CD4-positive, alpha-beta T cell (primary cell): ENCODE results near the gene RNASEH1. TPM values are rescaled to one million over a fixed set of nuclear protein-coding genes. Genes with fewer than 3 reads are reported as not detected.
"Not testable (repeated sequence)": the region's sequence is repeated elsewhere in the genome, so short reads cannot be mapped to it uniquely, and the experiment has no call there.

Experiments used
- ATAC-seq: fragments of 200-7000 bp; cut with Tn5 transposase; one replicate; pipeline ENCODE4 v1.10.0; 2022; ENCODE audit warnings: mild to moderate bottlenecking; ENCODE audit not compliant: poor library complexity
- CTCF ChIA-PET: fragments of 350-600 bp; sonication (Branson Sonifier 250); formaldehyde crosslinking; loops from one replicate; lab custom pipeline; 2021; ENCODE audit warnings: antibody characterized with exemption, inconsistent platforms; lab: Charles Lee
- POLR2A ChIA-PET: fragments of 350-600 bp; sonication (Branson Sonifier 250); formaldehyde crosslinking; loops from one replicate; lab custom pipeline; 2021; ENCODE audit warnings: antibody characterized with exemption, inconsistent platforms; lab: Charles Lee
- DNase-seq, 14 experiments: peaks; one replicate each; pipeline ENCODE4 v3.0.0-alpha.2; 2013 to 2020; ENCODE audit warnings: mixed read lengths in 2 of 14
- H3K27ac ChIP-seq, 2 donors: one replicate each; pipeline versions ENCODE4 v1.5.1 to v1.7.0; 2013; ENCODE audit warnings: low read length in 2 of 2, low read depth in 1 of 2, mild to moderate bottlenecking in 1 of 2
- H3K27me3 ChIP-seq, 2 experiments: 1 replicate in 1 of 2; 2 replicates in 1 of 2; pipeline versions ENCODE4 v1.6.1 to v1.7.0; 2013; ENCODE audit warnings: low read length in 2 of 2, control low read depth in 1 of 2, mild to moderate bottlenecking in 1 of 2, moderate library complexity in 1 of 2; ENCODE audit not compliant: insufficient read depth in 2 of 2, control insufficient read depth in 1 of 2
- H3K36me3 ChIP-seq: one replicate; pipeline ENCODE4 v1.6.1; 2013; ENCODE audit warnings: low read length, control low read depth; ENCODE audit not compliant: insufficient read depth
- H3K4me1 ChIP-seq: one replicate; pipeline ENCODE4 v1.6.1; 2013; ENCODE audit warnings: low read length, control low read depth; ENCODE audit not compliant: insufficient read depth
- H3K4me3 ChIP-seq: one replicate; pipeline ENCODE4 v1.5.1; 2013; ENCODE audit warnings: mild to moderate bottlenecking, low read length, moderate library complexity
- H3K9me3 ChIP-seq, 2 experiments: 1 replicate in 1 of 2; 2 replicates in 1 of 2; pipeline versions ENCODE4 v1.6.1 to v1.7.0; 2013; ENCODE audit warnings: low read length in 2 of 2, mild to moderate bottlenecking in 2 of 2, control low read depth in 1 of 2, moderate library complexity in 1 of 2; ENCODE audit not compliant: control insufficient read depth in 1 of 2, insufficient read depth in 1 of 2
- H3K27ac Mint-ChIP-seq: one replicate; pipeline ENCODE4 v1.8.0; 2020; ENCODE audit warnings: mixed read lengths
- H3K27me3 Mint-ChIP-seq: one replicate; pipeline ENCODE4 v1.8.0; 2021; ENCODE audit warnings: mixed read lengths
- H3K36me3 Mint-ChIP-seq: one replicate; pipeline ENCODE4 v1.8.0; 2021; ENCODE audit warnings: low read depth, mixed read lengths
- H3K4me1 Mint-ChIP-seq: one replicate; pipeline ENCODE4 v1.8.0; 2021; ENCODE audit warnings: low read depth, mixed read lengths
- H3K4me3 Mint-ChIP-seq: one replicate; pipeline ENCODE4 v1.8.0; 2020; ENCODE audit warnings: mild to moderate bottlenecking, mixed read lengths
- H3K9me3 Mint-ChIP-seq: one replicate; pipeline ENCODE4 v1.8.0; 2020; ENCODE audit warnings: mixed read lengths
- intact Hi-C, 2 experiments: fragments of 100-400 bp; cut with DNase I in 1 of 2; cut with micrococcal nuclease in 1 of 2; formaldehyde crosslinking; loops; one replicate each; pipeline versions ENCODE4 v1.15.1 to v1.9.0; 2023 to 2025; cut with DNase I, micrococcal nuclease
- total RNA-seq, 174 experiments: library from RNA in 2 of 174; stranded (reverse) in 2 of 174; gene quantifications; one replicate each; pipeline ENCODE4 v1.2.3 and lab custom pipeline; 2021 to 2026
- TF ChIP-seq, protein P1 (sequence below): fragments of 200-600 bp; IDR thresholded peaks from one replicate; pipeline ENCODE4 v1.8.0; 2022; ENCODE audit warnings: antibody characterized with exemption, mild to moderate bottlenecking

Gene RNASEH1
- total RNA-seq, 2 experiments from 2014 or later = 31.5 to 31.9 TPM

- no peak for ATAC-seq
- intact Hi-C loops = no loop called here
These were observed 23.5 kb upstream of the RNASEH1 start for GRCh38 chr2:3581367-3582262.

GRCh38 chr2:3580449-3580848 is 22.3 kb upstream of the RNASEH1 start:
- TF ChIP-seq, protein P1, sequence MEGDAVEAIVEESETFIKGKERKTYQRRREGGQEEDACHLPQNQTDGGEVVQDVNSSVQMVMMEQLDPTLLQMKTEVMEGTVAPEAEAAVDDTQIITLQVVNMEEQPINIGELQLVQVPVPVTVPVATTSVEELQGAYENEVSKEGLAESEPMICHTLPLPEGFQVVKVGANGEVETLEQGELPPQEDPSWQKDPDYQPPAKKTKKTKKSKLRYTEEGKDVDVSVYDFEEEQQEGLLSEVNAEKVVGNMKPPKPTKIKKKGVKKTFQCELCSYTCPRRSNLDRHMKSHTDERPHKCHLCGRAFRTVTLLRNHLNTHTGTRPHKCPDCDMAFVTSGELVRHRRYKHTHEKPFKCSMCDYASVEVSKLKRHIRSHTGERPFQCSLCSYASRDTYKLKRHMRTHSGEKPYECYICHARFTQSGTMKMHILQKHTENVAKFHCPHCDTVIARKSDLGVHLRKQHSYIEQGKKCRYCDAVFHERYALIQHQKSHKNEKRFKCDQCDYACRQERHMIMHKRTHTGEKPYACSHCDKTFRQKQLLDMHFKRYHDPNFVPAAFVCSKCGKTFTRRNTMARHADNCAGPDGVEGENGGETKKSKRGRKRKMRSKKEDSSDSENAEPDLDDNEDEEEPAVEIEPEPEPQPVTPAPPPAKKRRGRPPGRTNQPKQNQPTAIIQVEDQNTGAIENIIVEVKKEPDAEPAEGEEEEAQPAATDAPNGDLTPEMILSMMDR = no peak

More at GRCh38 chr2:3581367-3582262, 23.5 kb upstream of the RNASEH1 start:
- Histone ChIP-seq H3K27me3 (no peaks in the 10 kb centered on the region), H3K9me3 (no peaks in the 10 kb centered on the region), H3K4me3 (no peak overlapping the region), H3K27ac (no peak overlapping the region), H3K36me3 (peaks cover 75% of the 10 kb centered on the region), H3K4me1 (peaks cover 8% of the 10 kb centered on the region)
- ChIA-PET CTCF (no interaction called here), POLR2A (no interaction called here)
- Mint-ChIP-seq H3K4me1 (peaks cover 30% of the 10 kb centered on the region), H3K36me3 (peaks cover 90% of the 10 kb centered on the region), H3K27me3 (no peaks in the 10 kb centered on the region), H3K4me3 (no peak overlapping the region), H3K9me3 (no peaks in the 10 kb centered on the region), H3K27ac (no peak overlapping the region)
- no peak for DNase-seq
- TF ChIP-seq, protein P1 = no peak

DNA sequence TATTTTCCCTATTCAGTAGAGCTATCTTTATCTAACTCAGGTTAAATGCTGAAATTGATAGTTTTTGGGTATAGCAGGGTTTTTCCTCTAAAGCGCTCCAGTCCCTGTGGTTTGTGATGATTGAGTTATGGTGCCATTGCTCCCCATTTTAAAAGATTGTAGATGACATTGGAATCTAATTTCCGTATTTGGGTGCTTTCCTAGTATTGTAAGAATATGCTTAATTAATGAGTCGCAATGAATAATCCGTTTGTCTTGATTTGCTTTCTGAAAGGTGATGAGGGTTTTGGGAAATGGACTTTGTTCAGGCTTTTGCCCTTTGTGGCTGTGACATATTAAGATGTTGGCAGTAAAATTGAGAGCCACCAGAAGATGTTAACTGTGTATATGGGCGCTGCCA is 20.9 kb upstream of the RNASEH1 start:
- POLR2A ChIA-PET = interaction anchor here (0.9 to 2.4 kb wide), 2 partner anchors 21 to 22 kb away, joined by 3 to 6 read pairs; partner anchors contain the start of gene RNASEH1
- DNase-seq (no peak), ATAC-seq (no peak)
- no peaks in the 10 kb centered on the region for H3K27me3 ChIP-seq
- H3K36me3 ChIP-seq = peaks cover 72% of the 10 kb centered on the region
- H3K27me3 Mint-ChIP-seq = no peaks in the 10 kb centered on the region
- intact Hi-C loops = loop anchor here (2.0 to 10.0 kb wide), 5 partner anchors 73 to 967 kb away; partner anchors contain the start of genes ALLC (in 1 of the 2) and EIPR1 (in 1 of the 2)
- TF ChIP-seq, protein P1 = no peak
- peak overlapping the region in 1 of 2 donors; percentile 15 for H3K27ac ChIP-seq
- H3K4me3 Mint-ChIP-seq = no peak overlapping the region
- peaks cover 28% of the 10 kb centered on the region for H3K4me1 ChIP-seq
- H3K27ac Mint-ChIP-seq = peak overlapping the region; percentile 93
- H3K4me1 Mint-ChIP-seq = peaks cover 46% of the 10 kb centered on the region
- no peak overlapping the region for H3K4me3 ChIP-seq
- no peaks in the 10 kb centered on the region for H3K9me3 Mint-ChIP-seq
- peaks cover 87% of the 10 kb centered on the region for H3K36me3 Mint-ChIP-seq
- peaks cover 0 to 4% of the 10 kb centered on the region in 2 experiments for H3K9me3 ChIP-seq
- CTCF ChIA-PET = interaction anchor here (0.8 kb wide), 1 partner anchor 21 kb away, joined by 3 read pairs; the partner anchor contains the start of gene RNASEH1

More at GRCh38 chr2:3580449-3580848, 22.3 kb upstream of the RNASEH1 start:
- H3K36me3 ChIP-seq = peaks cover 82% of the 10 kb centered on the region
- ChIA-PET POLR2A (interaction anchor here (0.6 kb wide), 1 partner anchor 62 kb away, joined by 3 read pairs; the partner anchor contains the start of gene ADI1), CTCF (no interaction called here)
- H3K27ac ChIP-seq = no peak overlapping the region
- DNase-seq = no peak
- no peaks in the 10 kb centered on the region for H3K27me3 Mint-ChIP-seq
- peaks cover 19% of the 10 kb centered on the region for H3K4me1 ChIP-seq
- peaks cover 92% of the 10 kb centered on the region for H3K36me3 Mint-ChIP-seq
- H3K4me1 Mint-ChIP-seq = peaks cover 40% of the 10 kb centered on the region
- intact Hi-C loops = no loop called here
- no peak for ATAC-seq
- no peak overlapping the region for H3K4me3 ChIP-seq
- no peaks in the 10 kb centered on the region for H3K9me3 ChIP-seq
- no peak overlapping the region for H3K4me3 Mint-ChIP-seq
- no peaks in the 10 kb centered on the region for H3K9me3 Mint-ChIP-seq
- no peak overlapping the region for H3K27ac Mint-ChIP-seq
- no peaks in the 10 kb centered on the region for H3K27me3 ChIP-seq

DNA sequence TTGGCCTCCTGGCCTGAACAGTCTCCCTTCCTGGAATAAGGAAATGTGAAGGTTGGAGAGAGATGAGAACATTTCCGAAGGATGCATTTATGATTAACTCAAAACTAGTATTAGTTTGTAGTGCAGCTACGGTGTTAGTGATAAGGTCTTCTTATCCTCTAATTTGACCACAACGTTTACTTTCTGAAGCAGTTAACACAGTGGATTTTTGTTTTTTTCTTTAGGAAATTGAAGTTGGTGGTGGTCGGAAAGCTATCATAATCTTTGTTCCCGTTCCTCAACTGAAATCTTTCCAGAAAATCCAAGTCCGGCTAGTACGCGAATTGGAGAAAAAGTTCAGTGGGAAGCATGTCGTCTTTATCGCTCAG is 18.1 kb upstream of the RNASEH1 start:
- Histone ChIP-seq H3K4me3 (peak overlapping the region; percentile 70), H3K4me1 (peaks cover 28% of the 10 kb centered on the region), H3K36me3 (peaks cover 55% of the 10 kb centered on the region), H3K27ac (peak overlapping the region; percentile 76 to 89)
- H3K27me3 ChIP-seq, H3K9me3 Mint-ChIP-seq, H3K9me3 ChIP-seq, CTCF ChIA-PET, ATAC-seq, H3K27me3 Mint-ChIP-seq, DNase-seq: not testable (repeated sequence)
- Mint-ChIP-seq H3K4me1 (peaks cover 46% of the 10 kb centered on the region), H3K4me3 (peak overlapping the region; percentile 89), H3K27ac (peak overlapping the region; percentile 93), H3K36me3 (peaks cover 63% of the 10 kb centered on the region)
- intact Hi-C loops = loop anchor here (5.0 to 10.0 kb wide), 4 partner anchors 76 to 964 kb away; partner anchors contain the start of gene ALLC (in 1 of the 2)
- POLR2A ChIA-PET = interaction anchor here (0.7 to 4.5 kb wide), 6 partner anchors 19 to 200 kb away, joined by 3 to 54 read pairs (median 8); partner anchors contain the start of genes ADI1, EIPR1 and RNASEH1
